B cell (primary cell): Measurements from ENCODE around the gene SDSL.

Experiments used
- EZH2 ChIP-seq: IDR thresholded peaks from 2 replicates; pipeline ENCODE4 v1.6.1; 2012; ENCODE audit warnings: borderline replicate concordance, low read depth, mild to moderate bottlenecking, moderate library complexity, low read length; ENCODE audit not compliant: insufficient read depth, poor library complexity, severe bottlenecking
- TF ChIP-seq, protein P1 (sequence below): fragments of 200-600 bp; IDR thresholded peaks from one replicate; pipeline ENCODE4 v1.8.0; 2022; ENCODE audit warnings: antibody characterized with exemption, mild to moderate bottlenecking

DNA sequence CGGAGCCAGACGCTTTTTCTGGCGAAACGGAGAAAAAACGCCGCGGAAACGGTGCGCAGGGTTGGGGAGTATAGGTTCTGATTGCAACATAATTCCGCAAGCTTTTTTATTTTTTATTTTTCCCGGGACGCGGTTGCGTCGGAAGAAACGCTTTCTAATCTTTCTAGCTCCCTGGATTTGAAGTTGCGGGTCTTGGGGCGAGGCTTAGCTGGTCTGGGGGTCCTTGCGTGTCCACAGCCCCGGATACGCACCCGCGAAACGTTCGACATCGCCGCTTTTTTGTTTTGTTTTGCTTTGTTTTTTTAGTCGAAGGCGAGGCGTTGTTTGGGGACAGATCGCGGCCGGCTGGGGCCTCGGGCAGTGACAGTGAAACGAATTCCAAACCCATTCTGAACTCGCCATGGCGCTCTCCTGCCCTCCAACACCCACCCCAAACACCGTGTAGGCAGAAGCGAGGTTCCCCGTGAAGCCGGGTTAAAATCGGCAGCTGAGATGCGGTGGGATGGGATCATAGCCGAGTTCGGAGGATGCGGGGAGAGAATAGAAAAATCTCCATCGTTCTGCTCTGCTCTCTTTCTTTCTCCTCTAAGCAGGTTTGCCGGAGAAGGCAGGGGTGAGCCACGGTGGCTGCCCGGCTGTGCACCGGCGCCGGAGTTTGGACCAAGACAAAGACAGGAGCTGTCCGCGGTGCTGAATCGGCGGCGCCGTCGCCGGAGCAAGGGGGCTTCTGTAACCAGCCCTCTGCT is 57.6 kb downstream of the SDSL start:
- TF ChIP-seq, protein P1, sequence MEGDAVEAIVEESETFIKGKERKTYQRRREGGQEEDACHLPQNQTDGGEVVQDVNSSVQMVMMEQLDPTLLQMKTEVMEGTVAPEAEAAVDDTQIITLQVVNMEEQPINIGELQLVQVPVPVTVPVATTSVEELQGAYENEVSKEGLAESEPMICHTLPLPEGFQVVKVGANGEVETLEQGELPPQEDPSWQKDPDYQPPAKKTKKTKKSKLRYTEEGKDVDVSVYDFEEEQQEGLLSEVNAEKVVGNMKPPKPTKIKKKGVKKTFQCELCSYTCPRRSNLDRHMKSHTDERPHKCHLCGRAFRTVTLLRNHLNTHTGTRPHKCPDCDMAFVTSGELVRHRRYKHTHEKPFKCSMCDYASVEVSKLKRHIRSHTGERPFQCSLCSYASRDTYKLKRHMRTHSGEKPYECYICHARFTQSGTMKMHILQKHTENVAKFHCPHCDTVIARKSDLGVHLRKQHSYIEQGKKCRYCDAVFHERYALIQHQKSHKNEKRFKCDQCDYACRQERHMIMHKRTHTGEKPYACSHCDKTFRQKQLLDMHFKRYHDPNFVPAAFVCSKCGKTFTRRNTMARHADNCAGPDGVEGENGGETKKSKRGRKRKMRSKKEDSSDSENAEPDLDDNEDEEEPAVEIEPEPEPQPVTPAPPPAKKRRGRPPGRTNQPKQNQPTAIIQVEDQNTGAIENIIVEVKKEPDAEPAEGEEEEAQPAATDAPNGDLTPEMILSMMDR: no peak
- TF ChIP-seq EZH2: no peak
